H9 (cell line): ENCODE measurements around the gene CD300LG. TPM values are rescaled to one million over a fixed set of nuclear protein-coding genes. Genes with fewer than 3 reads are reported as not detected.

Experiments
- DNase-seq: peaks from one replicate; pipeline ENCODE4 v3.0.0-alpha.2; 2017
- H2AFZ ChIP-seq: one replicate; pipeline ENCODE4 v1.6.1; 2013; ENCODE audit warnings: mild to moderate bottlenecking, low read length, control low read depth, moderate library complexity
- H2AK5ac ChIP-seq: 2 replicates; pipeline ENCODE4 v1.6.1; 2013; ENCODE audit warnings: low read length, control low read depth, mixed read lengths; ENCODE audit not compliant: insufficient read length
- H2BK120ac ChIP-seq: one replicate; pipeline ENCODE4 v1.6.1; 2013; ENCODE audit warnings: low read depth, mild to moderate bottlenecking, low read length, control low read depth, inconsistent platforms; ENCODE audit not compliant: poor library complexity, severe bottlenecking
- H2BK12ac ChIP-seq: 2 replicates; pipeline ENCODE4 v1.6.1; 2013; ENCODE audit warnings: low read length, control low read depth, mixed read lengths, low read depth; ENCODE audit not compliant: insufficient read length
- H2BK15ac ChIP-seq: 2 replicates; pipeline ENCODE4 v1.6.1; 2013; ENCODE audit warnings: low read depth, low read length, control low read depth
- H2BK20ac ChIP-seq: one replicate; pipeline ENCODE4 v1.6.1; 2013; ENCODE audit warnings: low read depth, mild to moderate bottlenecking, low read length, control low read depth, inconsistent platforms; ENCODE audit not compliant: poor library complexity, severe bottlenecking
- H2BK5ac ChIP-seq: 2 replicates; pipeline ENCODE4 v1.6.1; 2013; ENCODE audit warnings: low read length, control low read depth, mixed read lengths; ENCODE audit not compliant: insufficient read length
- H3K14ac ChIP-seq: 2 replicates; pipeline ENCODE4 v1.6.1; 2013; ENCODE audit warnings: low read length, control low read depth; ENCODE audit not compliant: insufficient read depth
- H3K18ac ChIP-seq: 2 replicates; pipeline ENCODE4 v1.6.1; 2013; ENCODE audit warnings: low read depth, mild to moderate bottlenecking, mixed read lengths, low read length, control low read depth; ENCODE audit not compliant: insufficient read length
- H3K23ac ChIP-seq: 2 replicates; pipeline ENCODE4 v1.6.1; 2013; ENCODE audit warnings: low read length, control low read depth, mixed read lengths, low read depth; ENCODE audit not compliant: insufficient read length
- H3K23me2 ChIP-seq: 2 replicates; pipeline ENCODE4 v1.6.1; 2013; ENCODE audit warnings: low read depth, mild to moderate bottlenecking, mixed read lengths, low read length, control low read depth; ENCODE audit not compliant: insufficient read length, poor library complexity, severe bottlenecking
- H3K27ac ChIP-seq: 2 replicates; pipeline ENCODE4 v1.5.1; 2013; ENCODE audit warnings: low read length, control low read depth, mixed read lengths, low read depth; ENCODE audit not compliant: insufficient read length
- H3K27me3 ChIP-seq: 2 replicates; pipeline ENCODE4 v1.6.1; 2013; ENCODE audit warnings: low read length, control low read depth, inconsistent platforms; ENCODE audit not compliant: insufficient read depth
- H3K4ac ChIP-seq: 2 replicates; pipeline ENCODE4 v1.6.1; 2013; ENCODE audit warnings: low read depth, mild to moderate bottlenecking, control low read depth, inconsistent platforms, low read length, moderate library complexity
- H3K4me1 ChIP-seq: 2 replicates; pipeline ENCODE4 v1.6.1; 2013; ENCODE audit warnings: low read length, control low read depth, inconsistent platforms; ENCODE audit not compliant: insufficient read depth
- H3K4me2 ChIP-seq: 2 replicates; pipeline ENCODE4 v1.6.1; 2013; ENCODE audit warnings: low read length, control low read depth, mixed read lengths; ENCODE audit not compliant: insufficient read length, insufficient read depth
- H3K56ac ChIP-seq: 2 replicates; pipeline ENCODE4 v1.6.1; 2013; ENCODE audit warnings: low read depth, mild to moderate bottlenecking, mixed read lengths, low read length, control low read depth; ENCODE audit not compliant: insufficient read length
- H3K79me1 ChIP-seq: 2 replicates; pipeline ENCODE4 v1.6.1; 2013; ENCODE audit warnings: low read depth, mild to moderate bottlenecking, moderate library complexity, low read length, control low read depth, inconsistent platforms; ENCODE audit not compliant: insufficient read depth, poor library complexity, severe bottlenecking
- H3K79me2 ChIP-seq: 2 replicates; pipeline ENCODE4 v1.6.1; 2013; ENCODE audit warnings: low read length, control low read depth, inconsistent platforms; ENCODE audit not compliant: insufficient read depth
- H3K9ac ChIP-seq: 2 replicates; pipeline ENCODE4 v1.6.1; 2013; ENCODE audit warnings: low read length, control low read depth, mixed read lengths; ENCODE audit not compliant: insufficient read length; ENCODE audit errors: extremely low read depth
- H3K9me3 ChIP-seq: one replicate; pipeline ENCODE4 v1.6.1; 2013; ENCODE audit warnings: low read depth, low read length, inconsistent platforms; ENCODE audit not compliant: control insufficient read depth
- H3T11ph ChIP-seq: one replicate; pipeline ENCODE4 v1.6.1; 2013; ENCODE audit warnings: mild to moderate bottlenecking, low read length, control low read depth, inconsistent platforms
- H4K20me1 ChIP-seq: one replicate; pipeline ENCODE4 v1.6.1; 2013; ENCODE audit not compliant: control insufficient read depth, insufficient read length, insufficient read depth
- H4K5ac ChIP-seq: 2 replicates; pipeline ENCODE4 v1.6.1; 2013; ENCODE audit warnings: low read depth, mild to moderate bottlenecking, mixed read lengths, low read length, control low read depth; ENCODE audit not compliant: insufficient read length
- H4K8ac ChIP-seq: replicated peaks from 2 replicates; pipeline ENCODE4 v1.6.1; 2013; ENCODE audit warnings: low read length, control low read depth, mixed read lengths, low read depth; ENCODE audit not compliant: insufficient read length
- H4K91ac ChIP-seq: 2 replicates; pipeline ENCODE4 v1.6.1; 2013; ENCODE audit warnings: low read depth, mild to moderate bottlenecking, moderate library complexity, mixed read lengths, low read length, control low read depth; ENCODE audit not compliant: insufficient read length
- H3K27ac Mint-ChIP-seq, 3 experiments: 2 replicates in 2 of 3; 3 replicates in 1 of 3; pipeline ENCODE4 v1.8.0; 2020 to 2021; ENCODE audit warnings: mixed read lengths in 3 of 3, mild to moderate bottlenecking in 1 of 3, moderate library complexity in 1 of 3
- H3K27me3 Mint-ChIP-seq: 2 replicates; pipeline ENCODE4 v1.8.0; 2021; ENCODE audit warnings: low read depth, mild to moderate bottlenecking, moderate library complexity, mixed read lengths
- H3K36me3 Mint-ChIP-seq, 3 experiments: 2 replicates in 2 of 3; 3 replicates in 1 of 3; pipeline ENCODE4 v1.8.0; 2020 to 2021; ENCODE audit warnings: low read depth in 3 of 3, mixed read lengths in 3 of 3; ENCODE audit not compliant: insufficient read depth in 1 of 3
- H3K4me1 Mint-ChIP-seq, 2 experiments: 2 replicates each; pipeline ENCODE4 v1.8.0; 2020; ENCODE audit warnings: mixed read lengths in 2 of 2
- H3K4me3 Mint-ChIP-seq, 2 experiments: 2 replicates in 1 of 2; 3 replicates in 1 of 2; pipeline ENCODE4 v1.8.0; 2020 to 2021; ENCODE audit warnings: mild to moderate bottlenecking in 2 of 2, mixed read lengths in 2 of 2, moderate library complexity in 1 of 2
- H3K9me3 Mint-ChIP-seq, 2 experiments: 2 replicates in 1 of 2; 3 replicates in 1 of 2; pipeline ENCODE4 v1.8.0; 2020; ENCODE audit warnings: mild to moderate bottlenecking in 2 of 2, mixed read lengths in 2 of 2, moderate library complexity in 1 of 2
- WGBS: extraction: QIAGEN DNeasy Blood & Tissue Kit; methylation state at CpG from one replicate; pipeline ENCODE4 v1.1.7; 2013; ENCODE audit warnings: missing lambda C conversion rate, low lambda C conversion rate, mixed read lengths; ENCODE audit not compliant: insufficient read length; ENCODE audit errors: extremely low coverage; 5-methylcytosine and 5-hydroxymethylcytosine counted together
- total RNA-seq: library from RNA; stranded (reverse); gene quantifications from 2 replicates; pipeline ENCODE4 v1.2.1, GENCODE V29; 2021
- TF ChIP-seq, protein P1 (sequence below): fragments of 200-600 bp; sonication (generic); conservative IDR thresholded peaks from 3 replicates; pipeline ENCODE4 v1.8.0; 2021; ENCODE audit warnings: antibody characterized with exemption, mild to moderate bottlenecking

Gene CD300LG
- total RNA-seq, 1 experiment from 2014 or later: not detected

DNA sequence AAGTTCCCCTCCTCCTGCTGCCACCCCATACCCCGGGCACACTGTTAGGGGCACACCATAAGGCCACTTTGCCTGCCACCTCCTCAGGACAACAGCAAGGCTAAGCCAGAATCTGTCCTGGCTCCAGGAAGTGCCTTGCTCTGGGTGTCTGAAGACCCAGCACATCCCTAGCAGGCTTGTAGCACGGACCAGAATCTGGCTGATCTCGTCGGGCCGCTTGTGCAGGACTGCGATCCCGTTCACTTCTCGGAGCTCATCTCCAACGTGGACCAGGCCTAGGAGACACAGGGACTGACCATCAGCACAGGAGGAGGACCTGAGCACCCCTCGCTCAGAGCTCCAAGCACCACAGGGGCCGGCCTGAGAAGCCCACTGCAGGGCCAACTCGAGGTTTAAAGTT lies 21.4 kb upstream of the CD300LG start:
- no peak overlapping the region for H3K4ac ChIP-seq
- H2AFZ ChIP-seq: no peak overlapping the region
- no peaks in the 10 kb centered on the region for H3K4me1 ChIP-seq
- no peaks in the 10 kb centered on the region for H4K20me1 ChIP-seq
- H4K8ac ChIP-seq: no peak overlapping the region
- no peak overlapping the region for H3K56ac ChIP-seq
- H3K79me1 ChIP-seq: no peaks in the 10 kb centered on the region
- H3K23me2 ChIP-seq: no peaks in the 10 kb centered on the region
- no peak overlapping the region for H2BK120ac ChIP-seq
- H3K27ac Mint-ChIP-seq: 0 out of 7 replicates have a peak overlapping the region, but pooled peaks of 1 of the 3 experiments have one; percentile 52
- no peaks in the 10 kb centered on the region; the same call in 1 of the 2 replicates for H3K27me3 Mint-ChIP-seq
- no peaks in the 10 kb centered on the region for H3K4me1 Mint-ChIP-seq
- no peak overlapping the region for H4K5ac ChIP-seq
- H2BK15ac ChIP-seq: no peak overlapping the region
- no peak overlapping the region for H3K23ac ChIP-seq
- H3K79me2 ChIP-seq: no peaks in the 10 kb centered on the region
- H2BK20ac ChIP-seq: no peak overlapping the region
- H3T11ph ChIP-seq: no peak overlapping the region
- H3K36me3 Mint-ChIP-seq: peaks cover 2 to 11% (median 7%) of the 10 kb centered on the region in 3 experiments; a peak in 6 of 7 replicates
- no peaks in the 10 kb centered on the region for H3K9me3 Mint-ChIP-seq
- H2BK12ac ChIP-seq: no peak overlapping the region
- no peak overlapping the region for H3K4me2 ChIP-seq
- no peak overlapping the region for H4K91ac ChIP-seq
- H2BK5ac ChIP-seq: no peak overlapping the region
- no peaks in the 10 kb centered on the region for H3K9me3 ChIP-seq
- no peak overlapping the region; the same call in 1 of the 2 replicates for H3K14ac ChIP-seq
- TF ChIP-seq, protein P1, sequence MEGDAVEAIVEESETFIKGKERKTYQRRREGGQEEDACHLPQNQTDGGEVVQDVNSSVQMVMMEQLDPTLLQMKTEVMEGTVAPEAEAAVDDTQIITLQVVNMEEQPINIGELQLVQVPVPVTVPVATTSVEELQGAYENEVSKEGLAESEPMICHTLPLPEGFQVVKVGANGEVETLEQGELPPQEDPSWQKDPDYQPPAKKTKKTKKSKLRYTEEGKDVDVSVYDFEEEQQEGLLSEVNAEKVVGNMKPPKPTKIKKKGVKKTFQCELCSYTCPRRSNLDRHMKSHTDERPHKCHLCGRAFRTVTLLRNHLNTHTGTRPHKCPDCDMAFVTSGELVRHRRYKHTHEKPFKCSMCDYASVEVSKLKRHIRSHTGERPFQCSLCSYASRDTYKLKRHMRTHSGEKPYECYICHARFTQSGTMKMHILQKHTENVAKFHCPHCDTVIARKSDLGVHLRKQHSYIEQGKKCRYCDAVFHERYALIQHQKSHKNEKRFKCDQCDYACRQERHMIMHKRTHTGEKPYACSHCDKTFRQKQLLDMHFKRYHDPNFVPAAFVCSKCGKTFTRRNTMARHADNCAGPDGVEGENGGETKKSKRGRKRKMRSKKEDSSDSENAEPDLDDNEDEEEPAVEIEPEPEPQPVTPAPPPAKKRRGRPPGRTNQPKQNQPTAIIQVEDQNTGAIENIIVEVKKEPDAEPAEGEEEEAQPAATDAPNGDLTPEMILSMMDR: no peak
- no peaks in the 10 kb centered on the region for H3K27me3 ChIP-seq
- no peak overlapping the region for H3K4me3 Mint-ChIP-seq
- DNase-seq: no peak
- H2AK5ac ChIP-seq: no peak overlapping the region
- no CpG with 5 or more reads among the region's 12 CpGs for WGBS
- H3K9ac ChIP-seq: no peak overlapping the region
- H3K27ac ChIP-seq: no peak overlapping the region
- no peak overlapping the region for H3K18ac ChIP-seq
